ENCODE data around the gene BAIAP2.

The BAIAP2 gene

DNA sequence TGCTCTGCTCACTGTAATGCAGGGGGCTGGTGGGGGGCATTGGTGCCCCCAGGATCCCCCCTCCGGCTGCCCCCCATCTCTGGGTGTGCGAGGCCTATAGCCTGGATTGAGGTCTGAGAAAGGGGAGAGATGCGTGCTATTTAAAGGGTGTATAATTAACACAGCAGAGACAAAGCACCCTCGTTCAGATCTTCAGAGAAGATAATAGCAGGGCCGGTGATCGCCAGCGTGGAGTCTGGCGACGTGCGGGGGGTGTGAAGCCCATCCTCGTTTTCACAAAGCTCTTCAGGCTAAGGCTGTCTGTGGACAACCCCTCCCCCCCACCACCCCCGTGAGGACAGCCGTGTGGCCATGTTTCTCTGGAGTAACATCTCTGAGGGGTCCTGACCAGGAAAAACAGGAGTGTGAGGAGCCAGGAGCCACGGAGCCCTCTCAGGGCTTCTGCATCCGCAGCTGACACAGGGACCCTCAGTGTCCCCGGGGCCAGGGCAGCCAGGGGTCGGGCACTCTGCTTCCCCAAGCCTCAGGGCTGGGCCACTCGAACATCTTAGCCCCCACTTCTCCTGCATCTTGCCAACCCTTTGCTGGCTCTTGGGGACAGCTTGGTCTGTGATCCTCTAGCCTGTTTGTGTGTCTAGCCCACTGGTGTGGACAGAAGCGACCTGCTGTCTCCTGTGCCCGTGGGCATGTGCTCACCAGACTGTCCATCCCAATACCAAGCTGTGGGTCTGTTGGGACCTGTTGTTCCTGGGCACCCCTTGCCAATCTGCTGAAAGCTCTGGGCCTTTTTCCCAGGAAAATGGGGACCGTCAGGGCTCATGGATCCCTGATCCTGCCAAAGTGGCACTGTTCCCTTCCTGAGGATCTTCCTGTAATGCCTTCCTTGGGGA lies 58.9 kb downstream of the BAIAP2 start:
- DNase-seq, result no peak

- DNase-seq, result peak; percentile 100
Observed at GRCh38 chr17:81094509-81095382, 59.8 kb downstream of the BAIAP2 start.

DNA sequence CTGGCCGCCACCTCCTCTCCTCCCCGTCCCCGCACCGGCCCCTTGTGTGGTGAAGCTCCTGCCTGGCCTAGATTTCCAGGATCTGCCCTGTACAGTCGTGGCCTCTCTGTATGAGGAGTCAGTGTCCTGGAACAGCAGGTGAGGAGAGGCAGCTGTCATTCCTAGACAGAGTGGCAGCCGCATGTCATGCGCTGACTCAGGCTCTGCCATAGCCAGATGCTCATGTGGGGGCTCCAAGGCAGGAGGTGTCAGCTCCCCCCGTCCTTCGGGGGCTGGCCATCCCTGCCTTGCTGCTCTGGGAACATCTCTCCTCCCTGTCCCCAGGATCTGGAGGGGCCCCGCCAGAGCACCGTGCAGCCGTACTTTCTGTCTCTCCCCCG lies 60.4 kb downstream of the BAIAP2 start:
- no peak for DNase-seq

- DNase-seq, result no peak
Observed at GRCh38 chr17:81096741-81097133, 61.8 kb downstream of the BAIAP2 start.

- DNase-seq, result peak; percentile 95
Observed at GRCh38 chr17:81097134-81097942, 62.4 kb downstream of the BAIAP2 start.

- DNase-seq, result no peak
Observed at GRCh38 chr17:81097943-81098308, 63.0 kb downstream of the BAIAP2 start.

GRCh38 chr17:81099888-81100287 lies 64.9 kb downstream of the BAIAP2 start:
- DNase-seq, result no peak

- no peak for DNase-seq
Observed at GRCh38 chr17:81100668-81101067, 65.7 kb downstream of the BAIAP2 start.

GRCh38 chr17:81101614-81102306 lies 66.8 kb downstream of the BAIAP2 start:
- peak; percentile 98 for DNase-seq

- no peak for DNase-seq
Observed at GRCh38 chr17:81102352-81102751, 67.4 kb downstream of the BAIAP2 start.

GRCh38 chr17:81102869-81103268 lies 67.9 kb downstream of the BAIAP2 start:
- DNase-seq, result no peak

GRCh38 chr17:81103379-81103778 lies 68.4 kb downstream of the BAIAP2 start:
- DNase-seq, result no peak

- no peak for DNase-seq
Observed at GRCh38 chr17:81106716-81107115, 71.8 kb downstream of the BAIAP2 start.

DNA sequence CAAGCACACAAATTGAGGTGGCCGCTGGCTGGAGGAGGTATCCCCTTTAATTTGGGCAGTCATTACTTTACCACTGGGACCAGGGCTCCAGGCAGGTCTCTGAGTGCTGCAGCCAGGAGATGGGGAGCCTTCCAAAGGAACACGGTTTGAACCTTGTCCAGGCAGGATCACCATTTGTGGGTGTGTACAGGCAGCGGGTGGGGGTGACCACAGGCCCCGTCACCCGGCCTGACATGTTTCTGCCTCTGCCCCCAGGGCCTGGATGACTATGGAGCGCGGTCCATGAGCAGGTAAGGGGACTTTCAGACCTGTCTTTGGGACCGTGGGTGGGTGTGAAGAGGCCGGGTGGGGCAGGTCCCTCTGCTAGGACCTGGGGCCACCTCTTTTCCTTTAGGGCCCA lies 73.3 kb downstream of the BAIAP2 start:
- no peak for DNase-seq

DNA sequence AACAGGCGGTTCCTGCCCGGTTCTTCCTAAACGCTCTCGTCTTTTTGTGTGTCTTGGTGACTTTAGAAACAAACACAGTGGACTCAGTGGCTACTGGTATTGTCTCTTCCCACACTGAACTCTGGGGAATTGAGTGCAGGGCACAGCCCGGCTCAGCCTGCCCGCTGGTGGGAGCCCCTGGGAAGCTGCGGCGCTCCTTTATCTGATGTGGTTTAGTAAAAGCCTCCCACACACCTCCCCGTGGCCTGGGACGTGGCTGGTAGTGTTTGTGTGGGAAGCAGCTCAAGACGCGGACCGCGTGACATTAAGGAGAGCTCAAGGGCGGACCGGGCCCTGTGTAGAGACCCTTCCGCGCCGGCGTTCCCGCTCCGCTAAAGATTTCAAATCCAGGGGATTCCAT lies 75.0 kb downstream of the BAIAP2 start:
- DNase-seq, result no peak

- DNase-seq, result no peak
Observed at GRCh38 chr17:81110488-81111040, 75.6 kb downstream of the BAIAP2 start.

GRCh38 chr17:81111066-81111465 lies 76.1 kb downstream of the BAIAP2 start:
- DNase-seq, result no peak

DNA sequence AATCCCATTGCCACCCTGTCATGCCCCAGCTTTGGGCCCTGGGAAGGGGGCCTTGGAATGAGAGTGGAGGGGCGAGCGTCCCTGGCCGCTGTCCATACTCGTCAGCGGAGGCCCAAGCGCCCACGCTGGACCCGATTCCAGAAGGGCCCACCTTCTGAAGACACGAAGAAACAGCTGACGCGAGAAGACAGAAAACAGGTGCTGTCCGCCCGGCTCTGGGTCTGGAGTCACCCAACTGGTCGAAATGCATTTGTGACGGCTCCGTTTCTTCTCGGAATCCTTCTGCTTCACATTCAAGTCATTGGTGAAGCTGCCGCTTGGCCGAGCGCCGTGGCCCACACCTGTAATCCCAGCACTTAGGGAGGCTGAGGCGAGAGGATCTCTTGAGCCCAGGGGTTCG lies 77.5 kb downstream of the BAIAP2 start:
- DNase-seq, result no peak

DNA sequence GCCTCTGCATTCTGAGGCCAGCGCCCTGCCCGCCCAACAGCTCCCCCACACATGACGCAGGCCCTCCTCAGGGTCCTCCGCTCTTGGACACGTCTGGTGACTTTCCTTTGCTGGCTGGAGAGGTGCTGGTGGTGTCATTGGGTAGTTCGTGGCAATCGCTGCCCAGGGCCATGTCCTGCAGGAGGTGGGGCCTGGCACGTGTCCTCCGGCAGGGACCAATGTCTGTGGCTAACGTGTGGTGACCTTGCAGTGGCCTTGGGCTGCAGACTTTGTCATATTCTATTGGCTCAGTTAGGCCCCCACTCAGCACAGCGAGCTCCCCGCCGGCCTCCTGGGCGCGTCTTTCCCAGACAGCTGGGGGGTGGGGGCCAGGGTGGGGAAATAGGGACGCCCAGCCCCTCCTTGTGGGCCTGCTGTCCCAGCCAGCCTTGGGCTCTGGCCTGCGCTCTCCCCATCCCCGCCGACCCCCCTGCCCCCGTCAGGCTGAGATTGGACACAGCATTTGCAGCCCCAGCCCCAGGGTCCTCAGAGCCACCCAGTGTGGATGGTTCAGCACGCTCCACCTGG lies 78.3 kb downstream of the BAIAP2 start:
- DNase-seq, result no peak

DNA sequence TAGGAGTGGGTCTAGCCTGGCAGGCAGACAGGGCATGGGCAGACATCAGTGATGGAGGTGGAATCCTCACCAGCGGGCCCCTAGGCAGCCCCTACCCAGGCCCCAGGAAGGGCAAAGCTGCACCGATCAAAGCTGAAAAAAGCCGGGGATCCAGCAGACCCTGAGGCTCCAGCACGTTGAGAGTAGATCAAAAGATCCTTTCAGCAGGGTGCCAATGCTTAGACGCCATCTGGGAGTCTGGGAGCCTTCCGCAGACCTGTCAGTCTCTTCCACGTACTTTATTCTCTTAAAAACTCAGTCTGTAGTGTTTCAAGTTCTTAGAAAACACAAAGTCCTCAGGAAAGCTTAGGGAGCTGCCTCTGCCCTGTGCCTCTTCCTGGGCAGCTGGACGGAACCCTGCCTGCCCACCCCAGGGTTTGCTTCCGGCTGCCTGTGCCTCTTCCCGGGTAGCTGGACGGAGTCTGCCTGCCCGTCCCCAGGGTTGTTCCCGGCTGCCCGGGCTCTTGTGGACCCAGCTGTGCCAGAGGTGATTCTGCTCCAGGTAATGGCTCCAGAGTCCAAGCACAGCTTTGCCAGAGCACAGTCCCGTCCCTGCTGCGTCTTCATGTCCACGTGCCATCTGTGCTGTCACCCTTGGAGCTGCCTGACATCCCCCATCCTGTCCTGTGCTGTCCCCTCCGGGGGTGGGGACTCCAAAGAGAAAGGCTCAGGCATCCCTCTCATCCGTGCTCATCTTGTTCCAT lies 79.6 kb downstream of the BAIAP2 start:
- DNase-seq, result no peak

- no peak for DNase-seq
Observed at GRCh38 chr17:81115219-81115618, 80.3 kb downstream of the BAIAP2 start.
